ENCODE measurements around the gene ELMO1.

Gene ELMO1

GRCh38 chr7:37095122-37095521 lies 353.5 kb downstream of the ELMO1 start:
- no peak for DNase-seq (ENCODE audit: low read depth)

GRCh38 chr7:37093257-37093656 lies 355.4 kb downstream of the ELMO1 start:
- no peak for DNase-seq (ENCODE audit: low read depth)

GRCh38 chr7:37092548-37092947 lies 356.1 kb downstream of the ELMO1 start:
- no peak for DNase-seq (ENCODE audit: low read depth)

- no peak for DNase-seq (ENCODE audit: low read depth)
These were observed 358.7 kb downstream of the ELMO1 start for GRCh38 chr7:37089972-37090371.

- no peak for DNase-seq (ENCODE audit: low read depth)
These were observed 363.1 kb downstream of the ELMO1 start for GRCh38 chr7:37085600-37085999.

- DNase-seq (ENCODE audit: low read depth) = no peak
These were observed 364.4 kb downstream of the ELMO1 start for GRCh38 chr7:37084303-37084702.

GRCh38 chr7:37083311-37084096 lies 365.2 kb downstream of the ELMO1 start:
- DNase-seq (ENCODE audit: low read depth) = no peak

- no peak for DNase-seq (ENCODE audit: low read depth)
These were observed 367.2 kb downstream of the ELMO1 start for GRCh38 chr7:37081436-37081835.

- DNase-seq (ENCODE audit: low read depth) = no peak
These were observed 369.2 kb downstream of the ELMO1 start for GRCh38 chr7:37079420-37079819.

- no peak for DNase-seq (ENCODE audit: low read depth)
These were observed 372.0 kb downstream of the ELMO1 start for GRCh38 chr7:37076668-37077067.

- no peak for DNase-seq (ENCODE audit: low read depth)
These were observed 374.3 kb downstream of the ELMO1 start for GRCh38 chr7:37074370-37074769.

- no peak for DNase-seq (ENCODE audit: low read depth)
These were observed 377.5 kb downstream of the ELMO1 start for GRCh38 chr7:37071124-37071523.

- no peak for DNase-seq (ENCODE audit: low read depth)
These were observed 378.2 kb downstream of the ELMO1 start for GRCh38 chr7:37070471-37070870.

GRCh38 chr7:37070031-37070430 lies 378.6 kb downstream of the ELMO1 start:
- DNase-seq (ENCODE audit: low read depth) = no peak

- no peak for DNase-seq (ENCODE audit: low read depth)
These were observed 379.3 kb downstream of the ELMO1 start for GRCh38 chr7:37069336-37069735.

GRCh38 chr7:37068902-37069301 lies 379.8 kb downstream of the ELMO1 start:
- DNase-seq (ENCODE audit: low read depth) = no peak

GRCh38 chr7:37068038-37068437 lies 380.6 kb downstream of the ELMO1 start:
- no peak for DNase-seq (ENCODE audit: low read depth)

- peak; percentile 5 for DNase-seq (ENCODE audit: low read depth)
These were observed 382.8 kb downstream of the ELMO1 start for GRCh38 chr7:37065779-37066271.

GRCh38 chr7:37062560-37062859 lies 386.2 kb downstream of the ELMO1 start:
- DNase-seq (ENCODE audit: low read depth) = no peak

GRCh38 chr7:37061849-37062559 lies 386.7 kb downstream of the ELMO1 start:
- DNase-seq (ENCODE audit: low read depth) = no peak

GRCh38 chr7:37056234-37056912 lies 392.3 kb downstream of the ELMO1 start:
- DNase-seq (ENCODE audit: low read depth) = no peak

- no peak for DNase-seq (ENCODE audit: low read depth)
These were observed 393.9 kb downstream of the ELMO1 start for GRCh38 chr7:37054624-37055241.

GRCh38 chr7:37052705-37053104 lies 396.0 kb downstream of the ELMO1 start:
- DNase-seq (ENCODE audit: low read depth) = no peak

Data from stimulated activated CD8-positive, alpha-beta memory T cell treated with anti-CD3 and anti-CD28 coated beads, Interleukin-4, amount 100 ng/mL, for 24 hours (primary cell).